HG03064 (cell line): ENCODE data around the gene CYBB.

Experiments used
- ATAC-seq: cut with Tn5 transposase; IDR thresholded peaks from one replicate; pipeline ENCODE4 v1.9.1; 2021; ENCODE audit warnings: low read depth; ENCODE audit not compliant: unreplicated experiment

Gene CYBB

GRCh38 chrX:37829721-37830120 is 49.9 kb downstream of the CYBB start:
- no peak for ATAC-seq

- no peak for ATAC-seq
These were observed 50.5 kb downstream of the CYBB start for GRCh38 chrX:37830371-37830770.

GRCh38 chrX:37834937-37835336 is 55.1 kb downstream of the CYBB start:
- ATAC-seq, result no peak

GRCh38 chrX:37840931-37841330 is 61.1 kb downstream of the CYBB start:
- ATAC-seq, result no peak

GRCh38 chrX:37844622-37845021 is 64.8 kb downstream of the CYBB start:
- ATAC-seq, result no peak

- no peak for ATAC-seq
These were observed 66.3 kb downstream of the CYBB start for GRCh38 chrX:37846141-37846540.

- ATAC-seq, result no peak
These were observed 66.7 kb downstream of the CYBB start for GRCh38 chrX:37846558-37846933.

GRCh38 chrX:37846934-37847732 is 67.3 kb downstream of the CYBB start, which contains the start of gene DYNLT3:
TSS of gene DYNLT3 (minus strand) at chrX:37847571. CDS start at chrX:37847510, 61 bp downstream.
- peak; percentile 98 for ATAC-seq

GRCh38 chrX:37847733-37848197 is 67.9 kb downstream of the CYBB start:
- ATAC-seq, result peak; percentile 8

- ATAC-seq, result no peak
These were observed 74.3 kb downstream of the CYBB start for GRCh38 chrX:37854148-37854547.

- ATAC-seq, result no peak
These were observed 74.9 kb downstream of the CYBB start for GRCh38 chrX:37854748-37855147.

- no peak for ATAC-seq
These were observed 80.9 kb downstream of the CYBB start for GRCh38 chrX:37860721-37861120.

- ATAC-seq, result no peak
These were observed 83.0 kb downstream of the CYBB start for GRCh38 chrX:37862851-37863250.
